SK-N-SH treated with all-trans-retinoic acid at 6 μM for 48 hours (cell line): ENCODE data around the gene CNTD1.

ENCODE experiments used
- ARNTL ChIP-seq: fragments of 450-650 bp; formaldehyde crosslinking; IDR thresholded peaks from 2 replicates; pipeline ENCODE4 v1.5.0; 2020; ENCODE audit warnings: low read depth, mild to moderate bottlenecking, moderate library complexity, borderline replicate concordance
- OSR1 ChIP-seq: fragments of 250-450 bp; sonication (Bioruptor Pico); IDR thresholded peaks from 2 replicates; pipeline ENCODE4 v1.8.0; 2022; ENCODE audit warnings: moderate library complexity, mild to moderate bottlenecking, inconsistent platforms
- RARB ChIP-seq: fragments of 250-450 bp; sonication (Bioruptor Pico); IDR thresholded peaks from 2 replicates; pipeline ENCODE4 v1.8.0; 2021; ENCODE audit warnings: mild to moderate bottlenecking, moderate library complexity
- TSHZ2 ChIP-seq: fragments of 250-450 bp; sonication (Bioruptor Pico); IDR thresholded peaks from 2 replicates; pipeline ENCODE4 v1.5.0; 2020; ENCODE audit warnings: mild to moderate bottlenecking, moderate library complexity
- ZFP30 ChIP-seq: fragments of 450-650 bp; formaldehyde crosslinking; IDR thresholded peaks from 2 replicates; pipeline ENCODE4 v1.5.0; 2022; ENCODE audit warnings: mild to moderate bottlenecking, moderate library complexity
- ZNF565 ChIP-seq: fragments of 450-650 bp; formaldehyde crosslinking; conservative IDR thresholded peaks from 2 replicates; pipeline ENCODE4 v1.5.0; 2020; ENCODE audit warnings: low read depth, mild to moderate bottlenecking, moderate library complexity
- TF ChIP-seq, protein P1 (sequence below): fragments of 250-450 bp; sonication (Bioruptor Pico); IDR thresholded peaks from 2 replicates; pipeline ENCODE4 v1.8.0; 2020; ENCODE audit warnings: mild to moderate bottlenecking, moderate library complexity, borderline replicate concordance

- TF ChIP-seq, protein P1, sequence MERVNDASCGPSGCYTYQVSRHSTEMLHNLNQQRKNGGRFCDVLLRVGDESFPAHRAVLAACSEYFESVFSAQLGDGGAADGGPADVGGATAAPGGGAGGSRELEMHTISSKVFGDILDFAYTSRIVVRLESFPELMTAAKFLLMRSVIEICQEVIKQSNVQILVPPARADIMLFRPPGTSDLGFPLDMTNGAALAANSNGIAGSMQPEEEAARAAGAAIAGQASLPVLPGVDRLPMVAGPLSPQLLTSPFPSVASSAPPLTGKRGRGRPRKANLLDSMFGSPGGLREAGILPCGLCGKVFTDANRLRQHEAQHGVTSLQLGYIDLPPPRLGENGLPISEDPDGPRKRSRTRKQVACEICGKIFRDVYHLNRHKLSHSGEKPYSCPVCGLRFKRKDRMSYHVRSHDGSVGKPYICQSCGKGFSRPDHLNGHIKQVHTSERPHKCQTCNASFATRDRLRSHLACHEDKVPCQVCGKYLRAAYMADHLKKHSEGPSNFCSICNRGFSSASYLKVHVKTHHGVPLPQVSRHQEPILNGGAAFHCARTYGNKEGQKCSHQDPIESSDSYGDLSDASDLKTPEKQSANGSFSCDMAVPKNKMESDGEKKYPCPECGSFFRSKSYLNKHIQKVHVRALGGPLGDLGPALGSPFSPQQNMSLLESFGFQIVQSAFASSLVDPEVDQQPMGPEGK (CRISPR knock-in tag): no peak
- TF ChIP-seq ZFP30 (no peak), ZNF565 (CRISPR knock-in tag) (no peak), ARNTL (CRISPR knock-in tag) (no peak), TSHZ2 (CRISPR knock-in tag) (no peak), RARB (CRISPR knock-in tag) (no peak), OSR1 (CRISPR knock-in tag) (no peak)
These were observed 28.8 kb downstream of the CNTD1 start for GRCh38 chr17:42827472-42827871.
